PFSK-1 (cell line): Measurements from ENCODE around the gene TAAR8.

Experiments used
- FOXP2 ChIP-seq: optimal IDR thresholded peaks from 2 replicates; pipeline ENCODE3; 2011; ENCODE audit warnings: borderline replicate concordance, control low read depth, inconsistent platforms; ENCODE audit not compliant: insufficient read depth; ENCODE audit errors: extremely low read length, extremely low read depth
- POLR2AphosphoS5 ChIP-seq: IDR thresholded peaks from 2 replicates; pipeline ENCODE4 v1.6.1; 2012; ENCODE audit warnings: low read depth, mild to moderate bottlenecking, control low read depth, low read length, moderate library complexity
- REST ChIP-seq, 2 experiments: IDR thresholded peaks; 2 replicates each; pipeline versions ENCODE4 v1.6.1 to v1.8.0; 2011 to 2012; ENCODE audit warnings: low read depth in 2 of 2, low read length in 2 of 2, control low read depth in 1 of 2, inconsistent platforms in 1 of 2, mild to moderate bottlenecking in 1 of 2, moderate library complexity in 1 of 2; ENCODE audit not compliant: insufficient read depth in 1 of 2

GRCh38 chr6:132512638-132513632, 39.5 kb upstream of the TAAR8 start, which contains the start of gene STX7:
- TF ChIP-seq POLR2AphosphoS5 (peak; percentile 91), FOXP2 (peak; percentile 16), REST (IDR thresholded peaks at IDR 0.05; ENCODE audit: insufficient read depth in 1 of 2, low read depth in 2 of 2, low read length in 2 of 2) (0 out of 4 replicates have a peak, but pooled peaks of 1 of the 2 experiments have one; percentile 40)
